HUES48 (cell line): ENCODE data around the gene SNCB.

Experiments
- H3K27ac ChIP-seq: one replicate; pipeline ENCODE4 v1.7.0; 2013; ENCODE audit warnings: low read depth, low read length, inconsistent platforms
- H3K27me3 ChIP-seq: 2 replicates; pipeline ENCODE4 v1.6.1; 2013; ENCODE audit warnings: mild to moderate bottlenecking, low read length; ENCODE audit not compliant: control insufficient read depth, insufficient read depth
- H3K36me3 ChIP-seq: 2 replicates; pipeline ENCODE4 v1.6.1; 2013; ENCODE audit warnings: low read length; ENCODE audit not compliant: control insufficient read depth, insufficient read depth
- H3K4me1 ChIP-seq: 2 replicates; pipeline ENCODE4 v1.6.1; 2013; ENCODE audit warnings: mild to moderate bottlenecking, low read length; ENCODE audit not compliant: control insufficient read depth, insufficient read depth
- H3K4me3 ChIP-seq: 2 replicates; pipeline ENCODE4 v1.5.1; 2013; ENCODE audit warnings: mild to moderate bottlenecking, low read depth, low read length
- H3K9ac ChIP-seq: 2 replicates; pipeline ENCODE4 v1.6.1; 2013; ENCODE audit warnings: mild to moderate bottlenecking, low read depth, low read length, moderate library complexity
- H3K9me3 ChIP-seq: 2 replicates; pipeline ENCODE4 v1.6.1; 2013; ENCODE audit warnings: low read length; ENCODE audit not compliant: control insufficient read depth, insufficient read depth

SNCB gene

DNA sequence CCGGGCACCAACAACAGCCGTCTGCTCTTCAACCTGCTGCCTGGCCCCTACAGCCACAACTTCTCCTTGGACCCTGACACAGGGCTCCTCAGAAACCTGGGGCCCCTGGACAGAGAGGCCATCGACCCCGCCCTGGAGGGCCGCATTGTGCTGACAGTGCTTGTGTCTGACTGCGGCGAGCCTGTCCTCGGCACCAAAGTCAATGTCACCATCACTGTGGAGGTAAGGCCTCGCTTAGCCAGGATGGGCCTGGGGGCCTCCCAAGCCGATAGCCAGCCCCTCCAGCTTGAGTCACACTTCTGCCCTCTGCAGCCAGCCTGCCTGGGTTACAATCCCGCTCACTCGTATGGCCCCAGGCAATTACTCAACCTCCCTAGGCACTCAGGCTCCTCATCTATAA is 49.0 kb downstream of the SNCB start:
- no peaks in the 10 kb centered on the region for H3K27me3 ChIP-seq
- no peak overlapping the region for H3K4me3 ChIP-seq
- H3K4me1 ChIP-seq: no peaks in the 10 kb centered on the region

DNA sequence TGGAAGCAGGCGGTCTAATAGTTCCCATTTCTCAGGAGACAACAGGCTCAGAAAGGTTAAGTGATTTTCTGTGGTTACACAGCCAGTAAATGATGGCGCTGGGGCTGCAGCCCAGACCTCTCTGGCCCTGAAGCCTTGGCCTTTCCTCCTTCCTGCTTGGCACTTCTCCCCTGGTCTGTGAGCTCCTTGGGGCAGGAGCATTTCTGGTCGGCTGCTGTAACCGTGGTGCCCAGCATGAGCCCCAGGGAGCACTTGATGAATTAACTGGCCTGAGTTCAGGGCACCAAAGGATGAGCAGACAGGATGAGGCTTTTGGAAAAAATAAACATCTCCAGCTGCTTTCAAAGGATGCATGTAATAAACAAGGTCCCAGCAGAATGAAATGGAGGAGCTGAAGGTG is 51.0 kb downstream of the SNCB start:
- no peaks in the 10 kb centered on the region for H3K9me3 ChIP-seq
- no peaks in the 10 kb centered on the region for H3K36me3 ChIP-seq
- H3K4me1 ChIP-seq: no peaks in the 10 kb centered on the region
- H3K4me3 ChIP-seq: no peak overlapping the region
- H3K27ac ChIP-seq: no peak overlapping the region
- no peaks in the 10 kb centered on the region for H3K27me3 ChIP-seq
- H3K9ac ChIP-seq: no peak overlapping the region

More for the DNA sequence above, 49.0 kb downstream of the SNCB start:
- no peak overlapping the region for H3K9ac ChIP-seq
- H3K9me3 ChIP-seq: no peaks in the 10 kb centered on the region
- H3K27ac ChIP-seq: no peak overlapping the region
- no peaks in the 10 kb centered on the region for H3K36me3 ChIP-seq

GRCh38 chr5:176578391-176578808 is 51.9 kb downstream of the SNCB start:
- H3K4me3 ChIP-seq: no peak overlapping the region
- H3K27ac ChIP-seq: no peak overlapping the region
- no peaks in the 10 kb centered on the region for H3K27me3 ChIP-seq
- no peaks in the 10 kb centered on the region for H3K36me3 ChIP-seq
- H3K9ac ChIP-seq: no peak overlapping the region
- no peaks in the 10 kb centered on the region for H3K4me1 ChIP-seq
- no peaks in the 10 kb centered on the region for H3K9me3 ChIP-seq

DNA sequence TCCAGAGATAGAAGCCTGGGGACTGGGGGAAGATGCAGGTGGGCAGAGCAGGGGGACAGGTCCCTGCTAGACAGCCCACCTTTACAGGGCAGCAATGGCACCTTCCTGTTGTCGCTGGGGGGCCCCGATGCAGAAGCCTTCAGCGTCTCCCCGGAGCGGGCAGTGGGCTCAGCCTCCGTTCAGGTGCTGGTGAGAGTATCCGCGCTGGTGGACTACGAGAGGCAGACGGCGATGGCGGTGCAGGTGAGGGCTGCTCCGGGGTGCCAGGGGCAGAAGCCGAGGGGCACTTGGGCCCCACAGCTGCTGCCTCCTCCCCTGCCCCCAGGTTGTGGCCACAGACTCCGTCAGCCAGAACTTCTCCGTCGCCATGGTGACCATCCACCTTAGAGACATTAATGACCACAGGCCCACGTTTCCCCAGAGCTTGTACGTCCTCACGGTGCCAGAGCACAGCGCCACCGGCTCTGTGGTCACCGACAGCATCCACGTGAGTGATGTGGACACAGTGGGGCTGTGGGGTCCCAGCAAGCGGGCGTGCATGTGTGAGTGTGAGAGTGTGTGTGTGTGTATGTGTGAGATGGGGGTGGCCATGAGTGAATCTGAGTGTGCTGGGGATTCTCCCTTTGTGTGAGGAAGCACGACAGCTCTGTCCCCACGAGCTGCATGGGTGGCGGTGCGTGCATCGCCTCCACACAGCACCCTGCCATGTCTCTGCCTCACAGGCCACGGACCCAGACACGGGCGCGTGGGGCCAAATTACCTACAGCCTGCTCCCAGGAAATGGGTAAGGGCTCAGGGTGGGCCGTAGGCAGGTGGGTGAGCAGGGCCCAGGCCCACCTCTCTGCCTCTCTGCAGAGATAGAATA is 52.8 kb downstream of the SNCB start:
- Histone ChIP-seq H3K9ac (no peak overlapping the region), H3K4me1 (no peaks in the 10 kb centered on the region), H3K27me3 (no peaks in the 10 kb centered on the region), H3K36me3 (no peaks in the 10 kb centered on the region), H3K27ac (no peak overlapping the region), H3K4me3 (no peak overlapping the region), H3K9me3 (no peaks in the 10 kb centered on the region)

- Histone ChIP-seq H3K4me1 (no peaks in the 10 kb centered on the region), H3K27me3 (no peaks in the 10 kb centered on the region), H3K36me3 (no peaks in the 10 kb centered on the region), H3K9ac (no peak overlapping the region), H3K9me3 (no peaks in the 10 kb centered on the region), H3K27ac (no peak overlapping the region), H3K4me3 (no peak overlapping the region)
These were observed 54.6 kb downstream of the SNCB start for GRCh38 chr5:176575488-176576422.

DNA sequence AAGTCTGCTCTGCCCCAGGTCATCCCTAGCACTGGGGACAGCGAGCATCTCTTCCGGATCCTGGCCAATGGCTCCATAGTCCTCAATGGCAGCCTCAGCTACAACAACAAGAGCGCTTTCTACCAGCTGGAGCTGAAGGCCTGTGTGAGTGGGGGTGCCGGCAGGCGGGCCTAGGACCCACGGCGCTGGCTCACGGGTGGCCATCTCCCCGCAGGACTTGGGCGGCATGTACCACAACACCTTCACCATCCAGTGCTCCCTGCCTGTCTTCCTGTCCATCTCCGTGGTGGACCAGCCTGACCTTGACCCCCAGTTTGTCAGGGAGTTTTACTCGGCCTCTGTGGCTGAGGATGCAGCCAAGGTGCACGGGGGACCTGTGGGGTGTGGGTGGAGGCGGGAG is 55.3 kb downstream of the SNCB start:
- H3K9me3 ChIP-seq: no peaks in the 10 kb centered on the region

DNA sequence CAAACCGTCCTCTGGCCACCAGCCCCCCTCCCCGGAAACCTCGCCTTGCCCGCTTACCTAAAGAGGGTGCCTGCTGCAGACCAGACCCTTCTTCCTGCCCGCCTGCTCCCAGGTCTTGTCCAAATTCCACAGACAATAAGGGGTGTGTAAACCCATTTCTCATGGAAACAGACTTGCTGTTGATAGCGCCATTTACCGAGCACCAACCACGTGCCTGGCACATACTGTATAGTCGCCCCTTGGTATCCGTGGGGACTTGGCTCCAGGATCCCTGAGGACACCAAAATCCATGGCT is 56.1 kb downstream of the SNCB start:
- no peak overlapping the region for H3K27ac ChIP-seq
- H3K4me1 ChIP-seq: no peaks in the 10 kb centered on the region
- no peaks in the 10 kb centered on the region for H3K9me3 ChIP-seq
- H3K9ac ChIP-seq: no peak overlapping the region
- no peaks in the 10 kb centered on the region for H3K27me3 ChIP-seq
- no peak overlapping the region for H3K4me3 ChIP-seq
- no peaks in the 10 kb centered on the region for H3K36me3 ChIP-seq

More for the DNA sequence above, 55.3 kb downstream of the SNCB start:
- Histone ChIP-seq H3K4me1 (no peaks in the 10 kb centered on the region), H3K27me3 (no peaks in the 10 kb centered on the region), H3K36me3 (no peaks in the 10 kb centered on the region), H3K27ac (no peak overlapping the region), H3K9ac (no peak overlapping the region), H3K4me3 (no peak overlapping the region)

GRCh38 chr5:176573564-176574296 is 56.6 kb downstream of the SNCB start:
- no peaks in the 10 kb centered on the region for H3K36me3 ChIP-seq
- no peak overlapping the region for H3K4me3 ChIP-seq
- H3K4me1 ChIP-seq: no peaks in the 10 kb centered on the region
- no peak overlapping the region for H3K27ac ChIP-seq
- no peaks in the 10 kb centered on the region for H3K9me3 ChIP-seq
- H3K9ac ChIP-seq: no peak overlapping the region
- H3K27me3 ChIP-seq: no peaks in the 10 kb centered on the region
